Right lobe of liver (tissue), 4 donors: Measurements from ENCODE around the gene PTPRT.

Experiments
- CTCF ChIP-seq, 4 donors: fragments of 200-600 bp in 3 of 4; fragments of 450-650 bp in 1 of 4; IDR thresholded peaks; one replicate each; pipeline versions ENCODE4 v1.5.1 to v1.8.0; 2016 to 2022; ENCODE audit warnings: antibody characterized with exemption in 4 of 4, mild to moderate bottlenecking in 2 of 4
- POLR2A ChIP-seq: fragments of 450-650 bp; IDR thresholded peaks from one replicate; pipeline ENCODE4 v1.6.1; 2017; ENCODE audit warnings: antibody characterized with exemption, mild to moderate bottlenecking
- donor health status: DM: no; HTN: no; CAD: no.
- donor health status: DM: no; HTN: no; CAD: no.
- donor health status: DM: no; HTN: yes; CAD: no.

DNA sequence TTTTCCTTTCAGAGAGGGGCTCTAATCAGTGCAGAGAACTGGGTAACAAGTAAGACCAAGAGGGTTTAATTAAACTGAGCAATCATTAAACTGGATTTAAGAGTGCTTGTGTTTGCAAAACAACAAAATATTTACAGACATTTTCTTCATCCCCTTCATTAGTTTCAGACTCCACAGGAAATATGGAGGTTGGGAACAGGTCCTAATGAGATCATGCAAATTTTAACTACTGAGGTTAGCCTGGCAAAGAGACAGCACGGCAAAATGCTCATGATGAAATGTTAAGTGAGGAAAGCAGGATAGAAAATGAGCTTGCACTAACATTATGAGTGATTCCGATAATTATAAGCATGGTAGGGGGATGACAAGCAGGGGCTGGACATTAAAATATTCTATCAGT, 268.9 kb downstream of the PTPRT start:
- TF ChIP-seq CTCF (IDR thresholded peaks at IDR 0.05) (no peak), POLR2A (no peak)
